Activated B cell treated with CpG ODN at 0.5 μM for 24 hours (primary cell): ENCODE results near the gene ASMT. TPM values are rescaled to one million over a fixed set of nuclear protein-coding genes. Genes with fewer than 3 reads are reported as not detected.

Experiments used
- ATAC-seq: fragments of 200-7000 bp; cut with Tn5 transposase; one replicate; pipeline ENCODE4 v1.10.0; 2021; ENCODE audit warnings: low read depth, mild to moderate bottlenecking, moderate library complexity
- CTCF ChIA-PET: fragments of 350-600 bp; sonication (Branson Sonifier 250); formaldehyde crosslinking; loops from one replicate; lab custom pipeline; 2021; ENCODE audit warnings: antibody characterized with exemption; lab: Charles Lee
- POLR2A ChIA-PET: fragments of 350-600 bp; sonication (Branson Sonifier 250); formaldehyde crosslinking; loops from one replicate; lab custom pipeline; 2021; ENCODE audit warnings: antibody characterized with exemption; lab: Charles Lee
- DNase-seq: peaks from one replicate; pipeline ENCODE4 v3.0.0; 2022
- H3K27ac Mint-ChIP-seq: one replicate; pipeline ENCODE4 v1.8.0; 2020; ENCODE audit warnings: mixed read lengths
- H3K27me3 Mint-ChIP-seq: one replicate; pipeline ENCODE4 v1.8.0; 2021; ENCODE audit warnings: mixed read lengths
- H3K36me3 Mint-ChIP-seq: one replicate; pipeline ENCODE4 v1.8.0; 2021; ENCODE audit warnings: low read depth, mixed read lengths
- H3K4me1 Mint-ChIP-seq: one replicate; pipeline ENCODE4 v1.8.0; 2021; ENCODE audit warnings: mixed read lengths
- H3K4me3 Mint-ChIP-seq: one replicate; pipeline ENCODE4 v1.8.0; 2020; ENCODE audit warnings: mild to moderate bottlenecking, mixed read lengths
- H3K9me3 Mint-ChIP-seq: one replicate; pipeline ENCODE4 v1.8.0; 2020; ENCODE audit warnings: mixed read lengths
- CTCF ChIP-seq: fragments of 200-600 bp; IDR thresholded peaks from one replicate; pipeline ENCODE4 v1.8.0; 2022; ENCODE audit warnings: antibody characterized with exemption, mild to moderate bottlenecking
- intact Hi-C: fragments of 100-400 bp; cut with micrococcal nuclease; formaldehyde crosslinking; loops from one replicate; pipeline ENCODE4 v1.15.1; 2024
- total RNA-seq: library from RNA; stranded (reverse); gene quantifications from 2 replicates; pipeline ENCODE4 v1.2.3, GENCODE V29; 2022

Gene ASMT
- total RNA-seq, 1 donor from 2014 or later, result 0.44 TPM

GRCh38 chrX:1601051-1601767 is 13.7 kb upstream of the ASMT start:
- ATAC-seq (no peak), DNase-seq (no peak)
- ChIA-PET POLR2A (no interaction called here), CTCF (no interaction called here)
- Mint-ChIP-seq H3K27ac (no peak overlapping the region), H3K4me3 (no peak overlapping the region), H3K4me1 (peaks cover 2% of the 10 kb centered on the region), H3K9me3 (no peaks in the 10 kb centered on the region), H3K36me3 (peaks cover 79% of the 10 kb centered on the region), H3K27me3 (no peaks in the 10 kb centered on the region)
- no peak for TF ChIP-seq CTCF
- intact Hi-C loops, result no loop called here

GRCh38 chrX:1601768-1602085 is 13.1 kb upstream of the ASMT start:
- intact Hi-C loops, result no loop called here
- Mint-ChIP-seq H3K4me1 (peaks cover 2% of the 10 kb centered on the region), H3K4me3 (no peak overlapping the region), H3K27ac (no peak overlapping the region), H3K36me3 (peaks cover 77% of the 10 kb centered on the region), H3K27me3 (no peaks in the 10 kb centered on the region), H3K9me3 (no peaks in the 10 kb centered on the region)
- no peak for ATAC-seq
- DNase-seq, result no peak
- no peak for TF ChIP-seq CTCF
- ChIA-PET POLR2A (no interaction called here), CTCF (no interaction called here)

- no peak for ATAC-seq
- ChIA-PET POLR2A (no interaction called here), CTCF (no interaction called here)
Observed at GRCh38 chrX:1602299-1602698, 12.6 kb upstream of the ASMT start.

GRCh38 chrX:1606496-1606895 is 8.4 kb upstream of the ASMT start:
- CTCF ChIA-PET, result no interaction called here
- intact Hi-C loops, result no loop called here

More at GRCh38 chrX:1602299-1602698, 12.6 kb upstream of the ASMT start:
- TF ChIP-seq CTCF, result no peak
- DNase-seq, result no peak
- intact Hi-C loops, result no loop called here
- H3K9me3 Mint-ChIP-seq, result no peaks in the 10 kb centered on the region
- H3K27me3 Mint-ChIP-seq, result no peaks in the 10 kb centered on the region
- peaks cover 71% of the 10 kb centered on the region for H3K36me3 Mint-ChIP-seq
- peaks cover 2% of the 10 kb centered on the region for H3K4me1 Mint-ChIP-seq
- H3K4me3 Mint-ChIP-seq, result no peak overlapping the region
- no peak overlapping the region for H3K27ac Mint-ChIP-seq

GRCh38 chrX:1609311-1609710 is 5.5 kb upstream of the ASMT start:
- peaks cover 8% of the 10 kb centered on the region for H3K4me1 Mint-ChIP-seq

More at GRCh38 chrX:1606496-1606895, 8.4 kb upstream of the ASMT start:
- Mint-ChIP-seq H3K36me3 (peaks cover 37% of the 10 kb centered on the region), H3K9me3 (no peaks in the 10 kb centered on the region), H3K4me1 (peaks cover 11% of the 10 kb centered on the region), H3K27ac (no peak overlapping the region), H3K4me3 (no peak overlapping the region), H3K27me3 (no peaks in the 10 kb centered on the region)
- TF ChIP-seq CTCF, result no peak
- ATAC-seq, result no peak
- POLR2A ChIA-PET, result no interaction called here
- no peak for DNase-seq

More at GRCh38 chrX:1609311-1609710, 5.5 kb upstream of the ASMT start:
- ATAC-seq, result no peak
- peaks cover 10% of the 10 kb centered on the region for H3K36me3 Mint-ChIP-seq
- CTCF ChIA-PET, result no interaction called here
- H3K27me3 Mint-ChIP-seq, result peaks cover 3% of the 10 kb centered on the region
- POLR2A ChIA-PET, result no interaction called here
- intact Hi-C loops, result no loop called here
- H3K9me3 Mint-ChIP-seq, result no peaks in the 10 kb centered on the region
- H3K4me3 Mint-ChIP-seq, result no peak overlapping the region
- no peak overlapping the region for H3K27ac Mint-ChIP-seq
- no peak for DNase-seq
- TF ChIP-seq CTCF, result no peak
